Globus pallidus (tissue), 1 donor: ENCODE results near the gene HIVEP2.

Experiments
- DNase-seq: peaks from one replicate; pipeline ENCODE4 v3.0.0-alpha.2; 2015; ENCODE audit warnings: low spot score

The HIVEP2 gene

GRCh38 chr6:142925575-142926110 is 19.3 kb downstream of the HIVEP2 start:
- no peak for DNase-seq

- no peak for DNase-seq
Observed at GRCh38 chr6:142918339-142919042, 26.5 kb downstream of the HIVEP2 start.

GRCh38 chr6:142916881-142917280 is 28.1 kb downstream of the HIVEP2 start:
- DNase-seq, result no peak

- no peak for DNase-seq
Observed at GRCh38 chr6:142914937-142915697, 29.9 kb downstream of the HIVEP2 start.

- DNase-seq, result no peak
Observed at GRCh38 chr6:142914369-142914768, 30.6 kb downstream of the HIVEP2 start.

GRCh38 chr6:142913511-142914047 is 31.4 kb downstream of the HIVEP2 start:
- DNase-seq, result no peak

GRCh38 chr6:142913036-142913510 is 31.9 kb downstream of the HIVEP2 start:
- DNase-seq, result no peak

- DNase-seq, result no peak
Observed at GRCh38 chr6:142912125-142912524, 32.9 kb downstream of the HIVEP2 start.

- DNase-seq, result no peak
Observed at GRCh38 chr6:142911430-142911829, 33.5 kb downstream of the HIVEP2 start.

- DNase-seq, result no peak
Observed at GRCh38 chr6:142909686-142910085, 35.3 kb downstream of the HIVEP2 start.

- DNase-seq, result no peak
Observed at GRCh38 chr6:142908235-142908634, 36.7 kb downstream of the HIVEP2 start.

GRCh38 chr6:142907544-142907943 is 37.4 kb downstream of the HIVEP2 start:
- no peak for DNase-seq

- no peak for DNase-seq
Observed at GRCh38 chr6:142906945-142907470, 38.0 kb downstream of the HIVEP2 start.

- no peak for DNase-seq
Observed at GRCh38 chr6:142903812-142904211, 41.2 kb downstream of the HIVEP2 start.

GRCh38 chr6:142902636-142903053 is 42.3 kb downstream of the HIVEP2 start:
- peak; percentile 68 for DNase-seq

GRCh38 chr6:142901611-142902010 is 43.4 kb downstream of the HIVEP2 start:
- no peak for DNase-seq

- DNase-seq, result no peak
Observed at GRCh38 chr6:142900227-142900971, 44.6 kb downstream of the HIVEP2 start.

- no peak for DNase-seq
Observed at GRCh38 chr6:142898927-142899895, 45.8 kb downstream of the HIVEP2 start.

- DNase-seq, result no peak
Observed at GRCh38 chr6:142897659-142898058, 47.3 kb downstream of the HIVEP2 start.

- no peak for DNase-seq
Observed at GRCh38 chr6:142896732-142897131, 48.2 kb downstream of the HIVEP2 start.

GRCh38 chr6:142893088-142893487 is 51.9 kb downstream of the HIVEP2 start:
- DNase-seq, result no peak
